PC-3 (cell line): Measurements from ENCODE around the gene SNAPC2.

Experiments
- CTCF ChIP-seq: fragments of 300-600 bp; sonication (generic); conservative IDR thresholded peaks from 2 replicates; pipeline ENCODE4 v1.5.1; 2017; ENCODE audit warnings: antibody characterized with exemption, low read depth, mild to moderate bottlenecking, low read length
- EZH2 ChIP-seq: fragments of 300-600 bp; sonication (generic); IDR thresholded peaks from one replicate; pipeline ENCODE4 v1.6.1; 2017; ENCODE audit warnings: antibody characterized with exemption, mild to moderate bottlenecking, low read length; ENCODE audit not compliant: unreplicated experiment
- EZH2phosphoT487 ChIP-seq: fragments of 300-600 bp; sonication (generic); IDR thresholded peaks from 2 replicates; pipeline ENCODE4 v1.6.1; 2018; ENCODE audit warnings: mild to moderate bottlenecking, antibody characterized with exemption, low read length, borderline replicate concordance

- TF ChIP-seq EZH2 (no peak), CTCF (no peak), EZH2phosphoT487 (no peak)
These were observed 48.5 kb upstream of the SNAPC2 start for GRCh38 chr19:7871437-7872305.
